A673 (cell line): ENCODE measurements around the gene N4BP2. TPM values are rescaled to one million over a fixed set of nuclear protein-coding genes. Genes with fewer than 3 reads are reported as not detected.

Source experiments
- BruUV-seq: library from RNA; stranded (reverse); fragments of 400-500 nt; replicated peaks from 2 replicates; lab custom pipeline; 2021; lab: Mats Ljungman, UMichigan
- CTCF ChIA-PET: fragments of 300-600 bp; sonication (Branson Sonifier 250); formaldehyde crosslinking; loops from one replicate; lab custom pipeline; 2022; ENCODE audit warnings: antibody characterized with exemption; lab: Charles Lee
- POLR2A ChIA-PET: fragments of 300-600 bp; sonication (Branson Sonifier 250); formaldehyde crosslinking; loops from one replicate; lab custom pipeline; 2022; ENCODE audit warnings: antibody characterized with exemption; ENCODE audit not compliant: low non-redundant PET; lab: Charles Lee
- DNase-seq: peaks from one replicate; pipeline ENCODE4 v3.0.0-alpha.2; 2015; ENCODE audit warnings: low spot score
- H3K27ac ChIP-seq: fragments of 200-600 bp; sonication (generic); 2 replicates; pipeline ENCODE4 v1.5.1; 2016; ENCODE audit warnings: mixed run types, low read depth, mild to moderate bottlenecking, mixed read lengths, antibody characterized with exemption, low read length; ENCODE audit not compliant: poor library complexity, severe bottlenecking
- H3K27me3 ChIP-seq: fragments of 200-600 bp; sonication (generic); replicated peaks from 2 replicates; pipeline ENCODE4 v1.6.1; 2017; ENCODE audit warnings: mixed run types, low read depth, mild to moderate bottlenecking, mixed read lengths, antibody characterized with exemption, low read length; ENCODE audit not compliant: insufficient read depth, poor library complexity
- H3K36me3 ChIP-seq: fragments of 200-600 bp; sonication (generic); 2 replicates; pipeline ENCODE4 v1.6.1; 2016; ENCODE audit warnings: mixed run types, mild to moderate bottlenecking, mixed read lengths, antibody characterized with exemption, low read length; ENCODE audit not compliant: insufficient read depth, poor library complexity, severe bottlenecking
- H3K4me1 ChIP-seq: fragments of 200-600 bp; sonication (generic); 2 replicates; pipeline ENCODE4 v1.6.1; 2017; ENCODE audit warnings: mixed run types, mild to moderate bottlenecking, mixed read lengths, antibody characterized with exemption, low read length; ENCODE audit not compliant: insufficient read depth, poor library complexity, severe bottlenecking
- H3K4me3 ChIP-seq: fragments of 200-600 bp; sonication (generic); 2 replicates; pipeline ENCODE4 v1.5.1; 2016; ENCODE audit warnings: low read depth, mixed run types, mild to moderate bottlenecking, mixed read lengths, low read length; ENCODE audit not compliant: poor library complexity, severe bottlenecking
- H3K9me3 ChIP-seq: fragments of 200-600 bp; sonication (generic); 2 replicates; pipeline ENCODE4 v1.6.1; 2016; ENCODE audit warnings: mixed run types, low read depth, mild to moderate bottlenecking, mixed read lengths, antibody characterized with exemption, low read length; ENCODE audit not compliant: poor library complexity, severe bottlenecking
- EZH2 ChIP-seq: fragments of 200-600 bp; sonication (generic); IDR thresholded peaks from 2 replicates; pipeline ENCODE4 v1.6.1; 2017; ENCODE audit warnings: borderline replicate concordance, low read depth, mild to moderate bottlenecking, mixed read lengths, antibody characterized with exemption, low read length; ENCODE audit not compliant: poor library complexity, severe bottlenecking
- intact Hi-C: fragments of 100-400 bp; cut with micrococcal nuclease; formaldehyde crosslinking; loops from one replicate; pipeline ENCODE4 v1.10.0; 2022; ENCODE audit not compliant: unreplicated experiment
- total RNA-seq: library from RNA; stranded (reverse); gene quantifications from 2 replicates; pipeline ENCODE4 v1.2.3, GENCODE V29; 2021
- TF ChIP-seq, protein P1 (sequence below): fragments of 300-800, 200-600 bp; sonication (generic); conservative IDR thresholded peaks from 2 replicates; pipeline ENCODE4 v1.5.1; 2017; ENCODE audit warnings: low read depth, mild to moderate bottlenecking, antibody characterized with exemption, low read length, moderate library complexity, mixed read lengths

Gene N4BP2
- total RNA-seq, 1 experiment from 2014 or later: 21.3 TPM

DNA sequence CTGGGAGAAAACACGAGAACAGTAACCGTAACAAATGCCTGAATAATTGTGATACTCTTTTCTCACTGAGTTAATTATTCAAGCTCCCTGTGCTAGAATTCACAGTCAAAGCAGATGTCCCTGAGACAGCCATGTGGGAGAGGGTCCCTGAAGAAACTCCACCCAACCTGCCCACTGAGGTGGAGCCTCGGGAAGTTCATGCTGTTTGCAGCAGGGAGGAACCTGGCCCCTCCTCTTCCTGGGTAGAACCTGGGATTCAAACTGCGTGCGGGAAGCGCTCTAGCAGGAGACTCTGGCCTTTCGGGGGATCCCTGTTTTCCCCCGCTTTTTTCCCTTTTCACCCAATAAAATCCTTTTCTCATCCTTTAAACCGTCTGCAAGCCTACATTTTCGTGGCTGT is 120.0 kb downstream of the N4BP2 start:
- Histone ChIP-seq H3K4me3 (peak overlapping the region; percentile 1), H3K27ac (peak overlapping the region; percentile 80), H3K27me3 (no peaks in the 10 kb centered on the region), H3K36me3 (no peaks in the 10 kb centered on the region), H3K4me1 (peaks cover 38% of the 10 kb centered on the region), H3K9me3 (no peaks in the 10 kb centered on the region)
- intact Hi-C loops: no loop called here
- peak; percentile 75 for DNase-seq
- CTCF ChIA-PET: no interaction called here
- TF ChIP-seq, protein P1, sequence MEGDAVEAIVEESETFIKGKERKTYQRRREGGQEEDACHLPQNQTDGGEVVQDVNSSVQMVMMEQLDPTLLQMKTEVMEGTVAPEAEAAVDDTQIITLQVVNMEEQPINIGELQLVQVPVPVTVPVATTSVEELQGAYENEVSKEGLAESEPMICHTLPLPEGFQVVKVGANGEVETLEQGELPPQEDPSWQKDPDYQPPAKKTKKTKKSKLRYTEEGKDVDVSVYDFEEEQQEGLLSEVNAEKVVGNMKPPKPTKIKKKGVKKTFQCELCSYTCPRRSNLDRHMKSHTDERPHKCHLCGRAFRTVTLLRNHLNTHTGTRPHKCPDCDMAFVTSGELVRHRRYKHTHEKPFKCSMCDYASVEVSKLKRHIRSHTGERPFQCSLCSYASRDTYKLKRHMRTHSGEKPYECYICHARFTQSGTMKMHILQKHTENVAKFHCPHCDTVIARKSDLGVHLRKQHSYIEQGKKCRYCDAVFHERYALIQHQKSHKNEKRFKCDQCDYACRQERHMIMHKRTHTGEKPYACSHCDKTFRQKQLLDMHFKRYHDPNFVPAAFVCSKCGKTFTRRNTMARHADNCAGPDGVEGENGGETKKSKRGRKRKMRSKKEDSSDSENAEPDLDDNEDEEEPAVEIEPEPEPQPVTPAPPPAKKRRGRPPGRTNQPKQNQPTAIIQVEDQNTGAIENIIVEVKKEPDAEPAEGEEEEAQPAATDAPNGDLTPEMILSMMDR: no peak
- no peak for TF ChIP-seq EZH2
- POLR2A ChIA-PET: interaction anchor here (0.6 kb wide), 1 partner anchor 27 kb away, joined by 3 read pairs; no protein-coding TSS in a partner anchor
- no TSS peak for BruUV-seq

DNA sequence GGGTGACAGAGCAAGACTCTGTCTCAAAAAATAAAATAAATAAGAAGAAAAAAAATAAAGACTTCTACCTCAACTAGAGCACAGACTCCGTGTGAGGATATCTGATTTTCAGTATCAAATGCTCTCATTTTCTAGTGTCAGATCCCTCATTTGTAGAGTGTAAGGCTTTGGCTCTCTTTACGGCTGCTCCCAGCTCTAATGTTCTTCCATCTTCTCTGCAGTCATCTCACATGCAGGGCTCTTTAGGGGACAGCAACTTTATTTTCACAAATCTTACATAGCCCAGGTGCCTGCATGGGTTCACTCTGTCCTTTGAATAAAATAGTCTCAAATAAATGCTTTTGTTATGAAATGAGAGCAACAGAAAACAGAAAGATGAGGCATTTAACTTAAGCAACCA is 120.9 kb downstream of the N4BP2 start:
- no peak for TF ChIP-seq EZH2
- TF ChIP-seq, protein P1: no peak
- no peak for DNase-seq
- Histone ChIP-seq H3K4me3 (no peak overlapping the region), H3K36me3 (no peaks in the 10 kb centered on the region), H3K27me3 (no peaks in the 10 kb centered on the region), H3K27ac (peak overlapping the region; percentile 80), H3K4me1 (peaks cover 38% of the 10 kb centered on the region), H3K9me3 (no peaks in the 10 kb centered on the region)
- BruUV-seq: no TSS peak
- ChIA-PET CTCF (no interaction called here), POLR2A (interaction anchor here (0.6 kb wide), 1 partner anchor 26 kb away, joined by 3 read pairs; no protein-coding TSS in a partner anchor)
- intact Hi-C loops: no loop called here

DNA sequence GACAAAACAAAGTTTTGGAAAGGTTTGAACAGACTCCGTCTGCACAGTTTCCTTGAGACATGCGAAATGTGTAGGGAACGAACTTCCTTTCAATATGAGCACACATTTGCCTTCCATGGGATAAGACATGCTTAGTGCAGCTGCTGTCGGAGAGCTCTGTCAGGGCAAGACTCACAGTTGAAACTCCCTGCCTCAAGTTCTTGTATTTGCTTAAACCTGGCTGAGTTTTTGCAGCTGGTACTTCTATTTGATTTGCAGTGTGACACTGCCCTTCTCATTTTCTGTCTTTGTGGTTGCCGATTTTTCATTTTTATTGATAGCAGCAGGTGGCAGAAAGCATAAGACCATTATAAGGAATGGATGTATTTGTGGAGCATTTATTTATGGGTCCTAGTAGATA is 122.0 kb downstream of the N4BP2 start:
- no peak for DNase-seq
- Histone ChIP-seq H3K4me1 (peaks cover 38% of the 10 kb centered on the region), H3K27me3 (no peaks in the 10 kb centered on the region), H3K4me3 (no peak overlapping the region), H3K9me3 (no peaks in the 10 kb centered on the region), H3K36me3 (no peaks in the 10 kb centered on the region), H3K27ac (peak overlapping the region; percentile 80)
- intact Hi-C loops: no loop called here
- TF ChIP-seq, protein P1: no peak
- no peak for TF ChIP-seq EZH2
- ChIA-PET POLR2A (no interaction called here), CTCF (no interaction called here)
- BruUV-seq: no TSS peak
